Left forelimb (tissue), 1 donor: ENCODE data around the gene NOL6.
"Not testable (repeated sequence)": the region's sequence is repeated elsewhere in the genome, so short reads cannot be mapped to it uniquely, and the experiment has no call there.

Experiments
- DNase-seq: peaks from one replicate; pipeline ENCODE4 v3.0.0-alpha.2; 2018; ENCODE audit warnings: low spot score

NOL6 gene

DNA sequence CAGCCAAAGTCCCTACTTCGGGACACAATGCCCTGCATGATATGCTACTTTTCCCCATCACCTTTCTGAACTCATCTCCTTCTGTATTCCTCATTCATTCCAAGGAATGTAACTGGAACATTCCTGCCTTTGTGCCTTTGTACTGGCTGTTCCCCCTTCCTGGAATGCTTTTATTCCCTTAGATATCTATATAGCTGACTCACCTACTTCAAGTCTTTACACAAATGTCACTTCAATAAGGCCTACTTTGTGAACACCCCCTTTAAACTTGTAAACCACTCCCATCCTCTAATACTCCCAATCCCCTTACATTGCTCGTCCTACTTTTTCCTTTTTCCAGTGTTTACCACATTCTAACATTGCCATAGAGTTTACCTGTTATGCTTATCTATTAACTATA, 2.4 kb downstream of the NOL6 start:
- DNase-seq = no peak

DNA sequence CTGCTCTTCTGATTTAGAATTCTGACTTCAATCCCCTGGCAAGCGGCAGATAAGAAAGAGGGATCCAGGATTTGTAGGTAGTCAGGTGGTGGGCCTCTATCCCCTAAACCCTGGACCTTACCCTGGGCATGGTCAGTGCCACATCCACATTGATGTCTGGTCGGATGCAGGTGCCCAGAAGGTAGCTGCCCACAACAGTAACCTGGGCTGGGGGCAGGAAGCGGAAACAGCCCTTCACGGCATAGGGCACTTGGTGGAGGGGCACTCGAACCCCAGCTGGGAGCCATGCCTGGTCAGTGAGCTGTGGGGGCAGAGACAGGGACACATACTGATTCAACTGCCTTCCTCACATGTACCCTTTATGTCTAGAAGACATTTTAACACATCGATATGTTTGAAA, 3.8 kb downstream of the NOL6 start:
- no peak for DNase-seq

DNA sequence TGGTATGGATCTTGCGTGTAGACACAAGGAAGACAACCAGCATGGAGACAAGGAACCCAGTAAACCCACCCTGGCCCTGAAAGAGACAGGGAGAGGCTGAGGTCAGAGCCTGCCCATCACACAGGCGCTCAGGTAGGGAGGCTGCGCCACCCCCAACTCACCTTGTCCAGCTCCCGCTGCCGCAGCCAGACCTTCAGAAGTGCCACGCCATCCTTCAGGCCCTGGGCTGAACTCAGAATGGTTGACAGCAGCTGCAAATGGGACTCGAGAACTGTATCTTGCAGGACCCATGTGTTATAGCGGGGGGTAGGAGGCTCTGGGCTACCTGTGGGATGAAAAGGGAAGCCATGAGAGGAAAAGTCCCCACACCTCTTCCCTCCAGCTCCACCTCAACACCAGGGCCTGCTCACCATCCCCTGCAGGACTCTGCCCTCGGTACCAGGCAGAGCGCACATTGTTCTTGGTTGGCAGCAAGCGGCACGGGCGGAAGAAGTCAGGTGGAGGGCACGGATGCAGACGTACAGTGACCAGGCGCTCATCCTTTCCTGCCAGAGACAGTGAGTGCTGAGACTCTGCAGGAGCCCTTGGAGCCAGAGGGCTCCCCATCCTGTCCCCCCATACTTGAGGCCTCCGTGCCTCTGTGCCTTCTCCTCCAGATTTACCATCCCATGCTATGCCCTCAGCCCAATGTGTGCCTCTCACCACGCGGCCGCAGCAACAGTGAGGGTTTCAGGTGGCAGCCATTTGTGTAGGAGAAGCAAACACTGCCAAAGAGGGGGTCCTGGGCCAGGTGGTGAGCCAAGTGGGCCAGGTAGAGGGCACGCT, 4.7 kb downstream of the NOL6 start:
- no peak for DNase-seq

DNA sequence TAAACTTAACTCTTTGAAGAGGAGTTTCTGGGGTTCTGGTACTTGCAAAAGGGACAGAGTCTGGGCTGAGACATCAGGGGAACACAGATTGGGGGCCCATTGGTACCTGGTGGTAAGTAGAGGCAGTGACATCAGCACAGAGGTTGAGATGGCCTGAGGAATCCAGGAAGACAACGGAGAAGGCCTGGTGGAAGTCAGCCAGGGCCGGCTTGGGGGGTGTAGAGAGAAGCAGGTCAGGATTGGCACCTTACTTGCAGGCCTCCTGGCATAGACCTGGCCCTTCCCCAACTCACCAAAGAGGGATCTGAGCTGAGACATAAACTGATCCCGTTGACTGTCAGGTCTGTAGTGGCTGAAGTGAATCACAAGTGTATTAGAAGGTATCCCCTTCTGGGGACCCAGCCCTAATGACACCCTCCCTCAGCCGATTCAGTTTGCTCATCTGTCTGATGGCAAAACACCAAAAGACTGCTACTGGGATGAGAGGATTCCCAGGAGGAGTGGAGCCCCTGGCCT, 5.5 kb downstream of the NOL6 start:
- no peak for DNase-seq

DNA sequence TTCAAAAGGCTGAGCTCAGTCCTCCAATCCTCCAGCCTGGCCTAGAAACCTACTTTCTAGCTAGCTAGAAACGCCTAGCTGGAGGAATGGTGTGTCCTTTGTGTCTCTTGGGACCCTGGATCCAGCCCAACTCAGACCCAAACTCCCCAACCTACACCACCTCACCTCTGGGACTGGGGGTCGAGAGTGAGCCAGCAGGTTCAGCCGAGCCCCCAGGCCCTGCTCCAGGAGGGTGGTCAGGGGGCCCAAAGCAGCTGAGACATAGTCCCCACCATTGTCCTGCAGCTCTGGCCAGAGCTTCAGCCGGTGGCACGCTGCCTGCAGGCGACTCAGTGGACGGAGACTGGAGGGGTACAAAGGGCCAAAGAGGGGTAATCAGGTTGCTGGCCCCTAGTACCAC, 6.2 kb downstream of the NOL6 start:
- DNase-seq = no peak

DNA sequence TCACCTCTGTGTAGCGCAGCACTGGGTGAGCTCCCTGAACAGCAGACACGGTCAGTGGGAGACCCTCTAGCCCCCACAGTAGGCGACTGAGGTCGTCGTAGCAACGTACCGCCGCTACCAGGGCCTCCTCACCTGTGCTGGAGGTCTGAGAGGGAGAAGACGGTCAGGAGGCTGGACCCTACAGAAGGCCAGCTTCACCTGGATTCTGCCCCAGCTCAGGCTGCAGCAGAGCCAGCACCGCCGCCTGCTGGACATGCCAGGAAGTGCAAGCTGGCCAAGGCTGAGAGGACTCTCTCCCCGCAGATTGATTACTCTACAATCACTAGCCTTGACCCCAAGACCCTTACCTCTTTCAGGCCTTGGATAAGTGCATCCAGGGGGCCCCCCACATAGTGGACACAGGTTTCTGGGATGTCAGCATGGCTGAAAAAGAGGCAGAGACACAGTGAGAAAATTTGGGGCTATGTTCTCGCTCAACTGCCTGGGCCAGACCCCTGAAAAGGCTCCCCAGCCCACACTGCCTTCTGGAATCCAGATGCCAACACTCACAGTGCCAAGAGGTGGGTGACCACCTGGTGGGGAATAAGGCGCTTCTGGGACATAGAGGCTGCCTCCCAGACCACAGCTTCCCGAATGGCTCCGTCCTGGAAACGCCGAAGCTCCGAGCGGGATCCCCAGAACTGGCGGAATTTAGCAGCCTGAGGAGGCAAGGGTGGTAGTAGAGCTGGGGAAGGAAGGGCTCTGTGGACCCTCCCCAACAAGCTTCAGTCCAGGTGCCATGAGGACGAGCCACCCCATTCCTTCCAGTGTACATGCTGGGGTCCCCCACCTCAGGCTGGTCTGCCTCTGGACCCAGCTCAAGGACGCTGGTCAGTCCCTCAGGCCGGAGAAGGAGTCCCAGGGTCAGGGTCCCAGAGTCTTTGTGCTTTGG, 6.9 kb downstream of the NOL6 start:
- no peak for DNase-seq

DNA sequence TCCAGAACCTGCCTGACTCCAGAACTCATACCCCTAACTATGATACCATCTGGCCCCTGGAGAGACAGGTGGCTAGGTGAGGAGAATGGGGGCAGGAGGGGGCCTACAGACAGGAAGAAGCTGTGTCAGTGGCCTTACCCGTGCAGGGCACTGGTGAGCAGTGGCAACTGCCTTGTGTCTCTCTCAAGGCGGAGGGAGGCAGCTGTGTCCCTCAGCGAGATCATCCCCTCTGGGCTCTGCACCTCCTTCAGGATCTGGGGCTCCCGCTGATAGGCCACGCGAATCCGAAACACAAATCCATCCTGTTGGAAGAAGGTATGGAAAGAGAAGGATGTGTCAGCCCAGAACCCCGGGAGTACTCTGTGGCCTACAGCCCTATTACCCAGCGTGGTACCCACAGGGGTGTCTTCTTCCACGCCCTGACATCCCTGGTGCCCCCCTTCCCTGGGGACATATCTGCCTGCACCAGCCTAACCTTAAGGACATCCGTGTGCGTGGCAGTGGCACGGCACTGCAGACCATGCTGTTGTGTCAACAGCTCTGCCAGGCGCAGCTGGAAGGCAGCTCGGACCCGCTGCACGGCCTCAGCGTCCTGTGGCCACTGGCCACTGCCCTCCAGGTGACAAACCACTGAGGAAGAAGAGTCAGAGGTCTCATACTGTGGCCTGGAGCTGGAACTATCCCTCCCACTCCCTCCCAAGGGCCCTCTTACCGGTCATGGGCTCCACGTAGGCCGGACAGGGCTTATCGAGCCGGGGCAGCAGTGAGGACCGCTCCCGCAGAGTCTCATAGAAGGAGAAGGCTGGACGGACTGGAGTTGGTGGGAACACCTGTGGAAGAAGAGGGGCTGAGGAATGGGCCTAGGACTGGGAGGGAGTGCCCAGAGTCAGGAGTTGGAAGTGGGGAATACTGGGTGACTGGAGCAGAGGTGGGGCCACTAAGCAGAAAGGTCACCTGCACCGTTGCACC, 7.8 kb downstream of the NOL6 start:
- no peak for DNase-seq

DNA sequence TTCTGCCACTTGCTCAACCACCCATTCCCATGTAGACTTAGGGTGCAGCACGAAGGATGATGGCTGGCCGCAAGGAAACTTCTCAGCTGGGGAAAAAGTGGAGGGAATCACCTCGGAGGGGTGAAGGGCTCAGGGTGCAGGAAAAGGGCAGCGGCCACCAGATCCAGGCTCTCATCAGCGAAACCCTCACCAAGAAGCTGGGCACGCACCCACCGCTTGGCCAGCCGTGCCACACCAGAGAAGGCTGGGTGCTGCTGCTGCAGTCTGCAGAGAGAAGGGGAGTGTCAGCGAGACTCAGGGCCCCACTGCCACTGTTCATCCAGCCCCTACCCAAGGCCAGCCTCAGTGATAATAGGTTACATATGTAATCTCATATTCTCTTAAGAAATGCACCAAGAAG, 8.6 kb downstream of the NOL6 start:
- no peak for DNase-seq

DNA sequence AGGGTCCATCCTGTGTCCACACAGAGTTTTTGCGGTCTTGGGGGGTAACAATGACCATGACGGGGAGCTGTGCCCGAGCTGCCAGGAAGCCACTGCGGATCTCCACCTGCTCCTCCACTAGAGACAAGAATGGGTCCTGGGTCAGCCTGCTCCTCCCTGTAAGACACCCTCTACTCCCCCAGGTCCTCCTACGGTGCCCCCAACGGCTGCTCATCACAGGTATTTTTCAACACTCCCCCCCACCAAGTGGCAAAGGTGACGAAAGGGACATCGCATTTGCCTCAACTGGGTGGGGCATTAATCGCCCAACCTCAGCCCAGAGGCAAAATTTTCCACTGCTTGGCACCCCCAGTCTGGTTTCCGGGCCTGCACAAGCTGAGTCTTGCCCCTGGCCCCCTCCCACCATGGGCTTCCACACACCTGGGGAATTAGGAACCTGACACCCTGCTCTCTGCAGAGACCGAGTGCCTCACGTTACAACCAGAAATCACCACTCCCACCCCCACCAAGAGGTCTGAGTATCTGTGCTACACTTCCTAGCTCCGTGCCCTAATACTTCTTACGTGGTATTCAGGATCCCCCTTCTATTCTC, 9.6 kb downstream of the NOL6 start:
- DNase-seq = no peak

DNA sequence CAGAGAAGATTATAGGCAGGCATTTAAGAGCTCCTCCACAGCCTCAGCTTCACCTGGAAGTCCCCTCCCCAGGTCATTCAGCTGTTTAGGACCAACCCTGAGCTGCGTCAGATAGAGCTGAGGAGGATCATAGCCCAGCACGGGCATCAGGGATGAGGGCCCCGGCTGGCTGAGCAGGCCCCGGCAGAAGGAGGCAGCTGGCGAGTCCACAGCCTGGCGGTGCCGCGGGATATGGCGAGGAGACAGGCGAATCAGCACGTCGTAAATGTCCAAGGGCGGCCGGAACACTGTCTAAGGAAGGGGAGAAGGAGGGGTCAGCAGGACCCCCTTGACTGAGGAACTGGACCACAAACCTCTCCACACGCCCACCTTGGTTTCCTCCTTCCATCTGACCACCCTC, 10.6 kb downstream of the NOL6 start:
- DNase-seq = no peak

DNA sequence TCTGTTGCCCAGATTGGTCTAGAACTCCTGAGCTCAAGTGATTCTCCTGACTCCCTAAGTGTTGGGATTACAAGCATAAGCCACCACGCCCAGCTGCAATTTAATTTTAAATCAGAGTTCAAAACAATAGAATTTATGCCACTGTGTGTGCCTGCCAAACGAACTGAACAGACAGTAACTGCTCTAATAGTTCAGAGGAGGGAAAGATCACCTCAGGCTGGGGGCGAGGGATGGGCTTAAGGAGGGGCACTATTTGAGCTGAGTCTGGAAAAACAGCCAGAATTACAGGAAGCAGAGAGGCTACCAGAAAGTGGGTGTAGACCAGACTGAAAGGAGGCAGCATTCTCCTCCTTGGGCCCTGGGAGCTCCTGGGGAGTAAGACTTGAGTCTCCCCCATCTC, 12.2 kb downstream of the NOL6 start:
- DNase-seq = no peak

DNA sequence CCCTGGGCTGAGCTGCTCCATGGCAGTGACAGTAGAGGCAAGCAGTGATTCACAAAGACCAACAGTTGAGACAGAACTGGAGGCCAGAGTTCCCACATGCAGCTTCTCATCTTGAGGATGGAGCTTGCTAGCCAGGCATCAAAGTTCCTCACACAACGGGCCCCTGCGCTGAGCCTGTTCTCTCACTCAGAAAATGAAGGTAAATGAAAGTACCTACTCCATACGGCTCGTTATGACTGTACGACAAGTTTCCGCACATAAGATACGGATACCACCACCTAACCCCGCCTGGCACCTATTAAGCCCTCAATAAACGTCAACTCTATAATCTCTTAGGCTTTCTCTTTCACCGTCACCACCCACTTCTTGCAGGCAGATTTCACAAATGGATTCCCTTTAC, 12.9 kb downstream of the NOL6 start:
- no peak for DNase-seq

DNA sequence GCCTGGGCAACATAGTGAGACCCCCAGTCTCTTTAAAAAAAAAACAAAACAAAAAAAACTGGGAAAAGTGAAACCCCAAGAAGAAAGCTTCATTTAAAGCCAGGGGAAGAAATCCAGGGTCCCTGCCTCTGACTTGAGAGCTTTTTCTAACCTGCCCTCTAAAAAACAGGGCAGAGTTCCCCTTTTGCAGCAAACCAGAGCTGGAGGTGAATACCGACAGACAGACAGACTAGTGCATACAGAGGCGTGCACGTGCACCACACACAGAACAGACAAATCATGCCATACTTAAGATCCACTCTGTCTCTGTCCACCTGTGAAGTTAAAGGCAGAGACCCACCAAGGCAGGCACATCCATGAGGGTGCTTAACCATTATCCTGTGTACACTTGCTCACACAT, 14.6 kb downstream of the NOL6 start:
- no peak for DNase-seq

DNA sequence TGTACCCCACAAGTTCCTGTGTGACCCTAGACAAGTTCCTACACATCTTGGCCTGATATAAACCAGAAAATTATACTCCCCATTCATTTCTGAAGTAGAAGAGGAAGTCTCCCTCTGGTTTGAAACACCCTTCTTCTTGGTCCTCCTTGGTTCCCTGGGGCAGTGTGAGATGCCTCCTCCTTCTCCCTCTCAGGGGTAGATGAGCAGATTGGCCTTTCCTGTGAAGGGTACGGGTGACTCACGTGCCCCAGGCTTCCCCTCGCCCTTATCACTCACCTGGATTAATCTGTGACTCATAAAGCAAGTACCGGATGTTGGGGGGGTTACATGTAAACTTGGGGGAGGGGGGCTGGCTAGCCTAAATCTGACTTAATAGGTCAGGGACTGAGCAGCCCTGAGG, 15.3 kb downstream of the NOL6 start:
- DNase-seq = no peak

DNA sequence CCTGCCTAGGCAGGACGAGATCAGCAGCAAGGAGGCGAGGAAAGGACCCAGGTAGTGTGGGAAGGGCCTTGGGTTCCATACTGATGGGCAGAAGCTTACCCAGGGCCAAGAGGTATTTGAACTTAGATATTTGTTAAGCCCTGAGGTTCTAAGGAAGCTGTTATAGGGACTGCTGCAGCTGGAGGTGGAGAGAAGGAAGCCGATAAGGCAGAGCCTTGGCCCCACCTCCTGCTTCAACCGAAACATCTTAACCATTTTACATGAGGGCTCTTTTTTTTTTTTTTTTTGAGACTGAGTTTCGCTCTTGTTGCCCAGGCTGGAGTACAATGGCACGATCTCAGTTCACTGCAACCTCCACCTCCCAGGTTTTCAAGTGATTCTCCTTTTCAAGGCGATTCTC, 17.8 kb downstream of the NOL6 start:
- no peak for DNase-seq

DNA sequence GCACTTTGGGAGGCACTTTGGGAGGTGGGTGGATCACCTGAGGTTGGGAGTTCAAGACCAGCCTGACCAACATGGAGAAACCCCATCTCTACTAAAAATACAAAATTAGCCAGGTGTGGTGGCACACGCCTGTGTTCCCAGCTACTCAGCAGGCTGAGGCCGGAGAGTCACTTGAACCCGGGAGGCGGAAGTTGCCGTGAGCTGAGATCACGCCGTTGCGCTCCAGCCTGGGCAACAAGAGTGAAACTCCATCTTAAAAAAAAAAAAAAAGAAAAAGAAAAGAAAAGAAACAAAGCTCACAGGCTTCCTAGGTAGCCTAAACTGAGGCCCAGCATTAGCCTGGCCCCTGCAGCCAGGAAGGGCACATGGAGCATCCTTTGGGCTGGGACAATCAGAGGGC, 18.3 kb downstream of the NOL6 start:
- DNase-seq = not testable (repeated sequence)

DNA sequence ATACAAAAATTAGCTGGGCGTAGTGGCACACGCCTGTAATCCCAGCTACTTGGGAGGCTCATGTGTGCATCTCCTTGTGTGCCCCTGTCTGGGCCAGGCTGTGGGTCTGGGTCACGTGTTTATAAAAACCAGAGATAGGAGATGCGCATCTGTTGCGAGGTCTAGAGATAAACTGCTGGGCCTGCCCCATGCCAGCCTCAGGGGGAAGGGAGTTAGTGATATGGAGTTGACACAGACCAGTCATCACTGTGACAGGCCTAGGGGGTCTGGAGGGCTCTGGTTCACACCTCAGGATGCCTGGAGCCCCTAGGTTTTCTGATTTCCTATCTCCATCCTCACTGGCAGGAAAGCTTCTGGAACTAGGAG, 19.1 kb downstream of the NOL6 start:
- not testable (repeated sequence) for DNase-seq

DNA sequence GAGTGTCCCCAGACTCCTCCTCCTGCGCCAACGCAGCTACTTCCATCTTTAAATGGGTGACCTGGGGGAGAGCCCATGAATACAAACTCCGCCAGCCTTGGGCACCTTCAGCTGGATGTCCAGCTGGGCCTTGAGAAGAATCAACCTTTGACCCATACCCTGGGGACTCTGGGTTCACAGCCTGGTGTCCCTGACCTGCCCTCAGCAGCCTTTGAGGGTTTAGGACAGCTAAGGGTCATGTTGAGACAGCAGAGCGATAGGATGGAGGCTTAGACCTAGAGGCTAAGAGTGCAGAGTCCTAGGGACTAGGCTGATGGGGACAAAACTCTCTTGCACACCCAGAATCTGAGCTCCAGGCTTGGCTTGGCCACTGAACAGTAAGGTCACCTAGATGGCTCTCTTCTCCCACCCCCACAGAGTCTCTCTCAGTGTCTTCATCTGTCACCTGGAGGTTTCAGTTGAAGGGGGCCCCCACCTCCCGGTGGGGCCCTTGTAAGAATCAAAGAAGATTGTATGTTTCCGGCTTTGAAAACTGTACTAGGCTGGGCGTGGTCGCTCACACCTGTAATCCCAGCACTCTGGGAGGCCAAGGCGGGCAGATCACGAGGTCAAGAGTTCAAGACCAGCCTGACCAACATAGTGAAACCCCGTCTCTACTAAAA, 19.6 kb downstream of the NOL6 start:
- DNase-seq = no peak

DNA sequence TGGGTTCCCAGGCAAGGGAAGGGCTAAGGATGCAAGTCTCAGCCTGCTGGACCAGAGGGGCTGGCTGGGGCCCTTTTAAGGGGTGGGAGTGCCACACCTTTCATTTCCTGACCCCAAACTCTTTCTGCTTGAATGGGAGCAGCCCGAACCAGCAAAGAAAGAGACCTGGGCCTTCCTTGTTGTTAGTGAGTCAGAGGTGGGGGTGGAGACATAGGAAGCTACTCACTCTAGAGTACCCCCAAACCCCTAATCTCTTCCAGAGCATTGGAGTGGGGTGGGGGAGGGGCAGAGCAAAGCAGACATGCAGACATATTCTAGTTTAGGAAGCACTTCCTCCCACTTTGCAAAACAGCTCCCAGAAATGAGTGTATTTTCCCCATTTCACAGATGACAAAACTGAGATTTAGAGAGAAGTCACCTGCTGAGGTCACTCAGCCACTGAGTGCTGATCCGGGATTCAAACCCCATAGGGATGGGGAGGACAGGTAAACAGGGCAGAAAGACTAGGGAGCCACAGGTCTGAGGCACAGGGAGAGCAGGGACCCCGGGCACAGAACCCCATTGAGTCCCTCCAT, 20.4 kb downstream of the NOL6 start:
- no peak for DNase-seq

DNA sequence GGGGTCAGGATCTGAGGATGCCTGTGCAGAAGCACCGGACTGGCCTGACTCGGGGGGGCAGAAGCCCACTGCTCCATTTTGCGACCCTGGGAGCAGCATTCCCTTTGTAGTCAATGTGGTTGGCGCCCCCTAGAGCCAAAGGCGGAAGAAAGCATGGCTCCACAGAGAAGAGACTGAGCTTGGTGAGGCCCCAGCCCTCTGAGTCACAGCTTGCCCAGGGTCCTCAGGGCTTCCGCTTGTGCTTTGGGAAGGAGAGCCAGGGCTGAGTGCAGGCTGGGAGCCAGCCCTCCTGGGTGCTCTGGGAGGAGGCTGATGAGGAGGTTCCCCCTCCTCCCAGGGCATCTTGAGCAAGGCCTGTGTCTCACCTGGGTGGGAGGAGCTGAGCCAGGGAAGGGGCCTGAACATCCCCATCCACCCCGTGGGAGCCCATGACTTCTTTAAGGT, 20.9 kb downstream of the NOL6 start:
- DNase-seq = no peak
